Fibroblast of the aortic adventitia (primary cell): ENCODE results near the gene ZC2HC1C. TPM values are rescaled to one million over a fixed set of nuclear protein-coding genes. Genes with fewer than 3 reads are reported as not detected.
A peak's percentile ranks its signal among the peaks of the same experiment; 100 is the strongest.

Source experiments
- DNase-seq: peaks from one replicate; pipeline ENCODE4 v3.0.0-alpha.2; 2010; ENCODE audit warnings: low read depth
- H3K4me3 ChIP-seq: 2 replicates; pipeline ENCODE4 v1.5.1; 2011; ENCODE audit warnings: low read depth, mild to moderate bottlenecking, control low read depth, low read length, moderate library complexity
- total RNA-seq: library from RNA; depleted of rRNA; stranded (reverse); fragments of >200 nt; gene quantifications from 2 replicates; pipeline ENCODE4 v1.2.3, GENCODE V29; 2012; ENCODE audit warnings: low replicate concordance
- TF ChIP-seq, protein P1 (sequence below): IDR thresholded peaks from 2 replicates; pipeline ENCODE4 v1.5.1; 2011; ENCODE audit warnings: mild to moderate bottlenecking, low read length, control low read depth, inconsistent platforms; ENCODE audit not compliant: insufficient read depth

The ZC2HC1C gene
- total RNA-seq, 1 donor, result 0.90 TPM

DNA sequence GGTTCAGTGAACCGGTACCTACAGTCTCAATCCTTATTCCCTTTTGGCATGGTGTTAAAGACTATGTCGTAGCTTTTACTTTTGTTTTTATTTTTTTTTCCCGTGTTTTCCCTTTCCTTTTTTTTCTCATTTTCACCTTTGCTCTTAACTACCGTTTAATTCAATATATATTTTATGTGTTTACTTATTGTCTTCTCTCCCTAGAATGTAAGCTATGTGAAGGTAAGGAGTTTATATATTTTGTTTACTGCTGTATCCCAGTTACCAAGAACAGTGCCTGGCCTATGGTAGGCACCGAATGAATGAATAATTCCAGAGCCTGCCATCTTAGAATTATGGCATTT, 17.9 kb upstream of the ZC2HC1C start:
- H3K4me3 ChIP-seq, result peak overlapping the region; percentile 65
- no peak for DNase-seq
- TF ChIP-seq, protein P1, sequence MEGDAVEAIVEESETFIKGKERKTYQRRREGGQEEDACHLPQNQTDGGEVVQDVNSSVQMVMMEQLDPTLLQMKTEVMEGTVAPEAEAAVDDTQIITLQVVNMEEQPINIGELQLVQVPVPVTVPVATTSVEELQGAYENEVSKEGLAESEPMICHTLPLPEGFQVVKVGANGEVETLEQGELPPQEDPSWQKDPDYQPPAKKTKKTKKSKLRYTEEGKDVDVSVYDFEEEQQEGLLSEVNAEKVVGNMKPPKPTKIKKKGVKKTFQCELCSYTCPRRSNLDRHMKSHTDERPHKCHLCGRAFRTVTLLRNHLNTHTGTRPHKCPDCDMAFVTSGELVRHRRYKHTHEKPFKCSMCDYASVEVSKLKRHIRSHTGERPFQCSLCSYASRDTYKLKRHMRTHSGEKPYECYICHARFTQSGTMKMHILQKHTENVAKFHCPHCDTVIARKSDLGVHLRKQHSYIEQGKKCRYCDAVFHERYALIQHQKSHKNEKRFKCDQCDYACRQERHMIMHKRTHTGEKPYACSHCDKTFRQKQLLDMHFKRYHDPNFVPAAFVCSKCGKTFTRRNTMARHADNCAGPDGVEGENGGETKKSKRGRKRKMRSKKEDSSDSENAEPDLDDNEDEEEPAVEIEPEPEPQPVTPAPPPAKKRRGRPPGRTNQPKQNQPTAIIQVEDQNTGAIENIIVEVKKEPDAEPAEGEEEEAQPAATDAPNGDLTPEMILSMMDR, result no peak

DNA sequence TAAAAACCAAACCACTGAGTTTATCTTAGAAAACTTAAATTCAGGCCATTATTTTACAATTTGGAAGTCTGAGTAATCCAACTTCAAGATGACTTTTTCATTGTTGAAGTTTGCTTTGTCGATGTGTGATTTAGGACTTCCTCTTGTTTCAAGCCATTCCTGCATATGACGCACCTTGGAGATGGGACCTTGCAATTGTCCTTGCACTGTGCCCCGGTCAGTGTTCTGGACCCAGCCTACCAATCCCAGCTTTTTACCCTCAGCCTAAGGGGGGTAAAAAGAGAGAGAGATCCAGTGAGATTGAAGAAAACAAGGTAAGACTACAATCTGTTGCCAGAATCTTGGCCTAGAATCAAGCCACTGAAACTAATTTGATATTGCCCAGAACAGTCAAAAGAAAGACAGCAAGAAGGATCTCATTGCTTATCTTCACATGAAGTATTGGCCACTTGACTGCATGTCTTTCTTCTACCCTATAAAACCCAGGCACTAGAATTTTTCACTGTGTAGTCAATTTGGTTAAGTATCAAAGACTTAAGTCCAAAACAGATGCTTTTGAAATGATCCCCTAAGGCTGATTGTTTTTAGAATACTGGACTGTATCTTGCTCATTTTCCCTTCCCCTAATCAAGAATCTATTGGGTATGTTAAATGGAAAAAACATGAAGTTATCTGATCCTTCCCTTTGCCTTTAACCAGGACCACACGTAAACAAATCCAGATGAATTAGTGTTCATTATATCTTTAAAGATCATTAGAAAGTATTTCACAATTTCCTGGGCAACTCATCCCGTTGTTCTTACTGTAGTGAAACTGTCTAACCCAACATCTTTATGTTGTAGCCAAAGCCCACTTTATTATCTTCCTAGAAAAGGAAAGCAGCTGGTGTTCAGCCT, 15.8 kb upstream of the ZC2HC1C start:
- TF ChIP-seq, protein P1, result no peak
- peak; percentile 52 for DNase-seq
- no peak overlapping the region for H3K4me3 ChIP-seq

DNA sequence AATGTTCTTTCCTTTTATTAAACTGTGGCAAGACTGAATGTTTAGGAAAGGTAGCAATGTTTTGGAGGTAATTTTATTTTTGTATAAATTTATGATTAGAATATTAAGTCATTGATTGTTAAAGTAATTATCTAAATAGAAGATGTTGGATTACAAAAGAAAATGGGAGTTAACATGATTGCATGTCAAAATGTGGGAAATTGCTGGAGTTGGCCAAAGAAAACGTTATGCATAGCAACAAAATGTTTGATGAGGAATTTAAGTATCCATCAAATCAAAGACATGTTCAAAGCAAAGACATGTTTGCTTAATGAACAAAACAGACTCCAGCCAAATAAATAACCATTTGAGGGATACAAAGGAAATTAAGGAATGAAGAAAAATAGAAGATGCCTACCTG, 15.0 kb upstream of the ZC2HC1C start:
- H3K4me3 ChIP-seq, result no peak overlapping the region
- TF ChIP-seq, protein P1, result no peak
- no peak for DNase-seq

DNA sequence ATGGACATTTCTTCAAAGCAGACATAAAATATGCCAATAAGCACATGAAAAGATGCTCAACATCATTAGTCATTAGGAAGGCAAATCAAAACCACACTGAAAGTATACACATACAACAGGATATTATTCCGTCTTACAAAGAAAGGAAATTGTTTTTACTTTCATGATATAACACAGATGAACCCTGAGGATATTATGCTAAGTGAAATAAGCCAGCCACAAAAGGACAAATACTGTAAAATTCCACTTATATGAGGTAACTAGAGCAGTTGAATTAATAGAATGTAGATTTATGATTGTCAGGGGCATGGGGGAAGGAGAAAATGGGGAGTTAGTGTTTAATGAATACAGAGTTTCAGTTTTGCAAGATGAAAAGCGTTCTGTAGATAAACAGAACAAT, 9.8 kb upstream of the ZC2HC1C start:
- H3K4me3 ChIP-seq, result no peak overlapping the region
- TF ChIP-seq, protein P1, result no peak
- DNase-seq, result no peak

DNA sequence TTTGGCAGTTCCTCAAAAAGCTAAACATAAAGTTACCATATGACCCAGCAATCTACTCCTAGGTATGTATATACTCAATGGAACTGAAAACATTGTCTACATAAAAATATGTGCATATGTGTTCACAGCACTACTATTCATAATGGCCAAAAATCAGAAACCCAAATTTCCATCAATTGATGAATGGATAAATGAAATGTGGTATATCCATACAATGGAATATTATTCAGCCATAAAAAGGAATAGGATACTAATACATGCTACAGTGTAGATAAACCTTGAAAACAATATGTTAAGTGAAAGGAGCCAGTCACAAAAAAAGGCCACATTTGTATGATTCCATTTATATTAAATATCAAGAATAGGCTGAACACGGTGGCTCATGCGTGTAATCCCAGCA, 9.0 kb upstream of the ZC2HC1C start:
- TF ChIP-seq, protein P1, result no peak
- no peak overlapping the region for H3K4me3 ChIP-seq
- DNase-seq, result no peak

DNA sequence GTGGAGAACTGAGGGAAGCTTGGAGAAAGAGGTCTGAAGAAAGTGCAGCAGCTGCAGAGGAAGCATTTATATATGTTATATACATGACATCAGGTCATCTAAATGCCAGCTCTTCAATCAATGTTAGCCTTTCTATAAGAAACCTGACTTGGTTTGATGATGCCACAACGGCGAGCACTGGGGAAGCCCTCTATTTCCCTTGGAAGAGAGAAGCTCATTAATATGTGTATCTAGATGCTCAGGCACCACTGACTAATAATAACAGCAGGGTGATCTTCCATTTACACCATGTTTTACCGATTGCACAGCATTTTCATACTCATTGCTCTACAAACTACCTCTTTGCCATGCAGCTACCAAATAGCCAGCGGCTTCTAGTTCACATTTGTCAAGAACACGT, 6.4 kb upstream of the ZC2HC1C start:
- no peak for DNase-seq
- TF ChIP-seq, protein P1, result no peak
- peak overlapping the region; percentile 99 for H3K4me3 ChIP-seq
